Stimulated activated CD4-positive, alpha-beta T cell treated with anti-CD3 and anti-CD28 coated beads, Interleukin-1b, Interleukin-23, amount 100 ng/mL, for 48 hours (primary cell): ENCODE measurements around the gene UCN.
"Not testable (repeated sequence)": the region's sequence is repeated elsewhere in the genome, so short reads cannot be mapped to it uniquely, and the experiment has no call there.

Experiments used
- DNase-seq: peaks from one replicate; pipeline ENCODE4 v3.0.0-alpha.2; 2020

Gene UCN

GRCh38 chr2:27308359-27308881 lies at the start of gene UCN:
Gene UCN (minus strand): TSS chr2:27308445. CDS start chr2:27307895, 550 bp downstream.
- DNase-seq: no peak

- peak; percentile 94 for DNase-seq
Observed at GRCh38 chr2:27356382-27357181, 48.3 kb upstream of the UCN start, which contains the start of gene GTF3C2. Gene GTF3C2 (minus strand): TSS chr2:27356764. CDS start chr2:27343554, 13,210 bp downstream.

DNA sequence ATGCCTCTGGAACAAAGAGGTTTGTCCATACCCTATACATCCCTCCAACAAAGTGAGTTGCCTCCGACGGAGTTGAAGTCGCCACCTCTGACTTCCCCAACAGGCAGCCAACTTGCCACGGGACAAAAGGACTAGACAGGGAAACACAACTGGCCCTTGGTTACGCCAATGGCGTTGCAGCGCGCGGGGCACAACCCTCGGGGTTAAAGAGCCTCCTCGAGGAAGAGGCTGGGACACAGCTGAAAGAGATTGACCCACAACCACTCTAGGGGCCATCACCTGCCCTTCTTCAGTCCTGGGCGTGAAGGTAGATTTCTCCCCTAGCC lies 47.8 kb upstream of the UCN start:
- no peak for DNase-seq

GRCh38 chr2:27354597-27354927 lies 46.3 kb upstream of the UCN start:
- no peak for DNase-seq

DNA sequence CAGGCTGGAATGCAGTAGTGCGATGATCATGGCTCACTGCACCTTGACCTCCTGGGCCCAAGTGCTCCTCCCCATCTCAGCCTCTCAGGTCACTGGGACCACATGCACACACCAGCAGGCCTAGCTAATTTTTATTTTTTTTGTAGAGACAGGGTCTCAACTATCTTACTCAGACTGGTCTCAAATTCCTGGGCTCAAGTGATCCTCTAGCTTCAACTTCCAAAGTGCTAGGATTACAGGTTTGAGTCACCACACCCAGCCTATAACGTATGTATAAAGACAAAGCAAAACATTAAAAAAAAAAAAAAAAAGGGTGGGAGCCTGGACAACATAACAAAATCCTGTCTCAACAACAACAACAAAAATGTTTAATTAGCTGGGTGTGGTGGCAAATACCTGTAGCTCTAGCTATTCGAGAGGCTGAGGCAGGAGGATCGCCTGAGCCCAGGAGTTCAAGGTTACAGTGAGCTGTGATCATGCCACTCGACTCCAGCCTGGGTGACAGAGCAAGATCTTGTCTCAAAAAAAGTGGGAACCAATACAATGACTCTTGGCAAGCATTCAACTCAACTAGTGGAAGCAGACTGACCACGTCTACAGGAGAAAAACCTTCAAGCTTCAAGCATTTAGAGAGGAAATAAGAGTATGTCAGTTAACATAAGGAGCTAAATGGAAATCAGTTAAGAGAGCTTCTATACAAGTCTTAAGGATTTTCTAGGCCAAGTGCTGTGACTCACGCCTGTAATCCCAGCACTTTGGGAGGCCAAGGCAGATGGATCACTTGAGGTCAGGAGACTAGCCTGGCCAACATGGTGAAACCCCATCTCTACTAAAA lies 45.7 kb upstream of the UCN start:
- no peak for DNase-seq

GRCh38 chr2:27353386-27353761 lies 45.1 kb upstream of the UCN start:
- not testable (repeated sequence) for DNase-seq

DNA sequence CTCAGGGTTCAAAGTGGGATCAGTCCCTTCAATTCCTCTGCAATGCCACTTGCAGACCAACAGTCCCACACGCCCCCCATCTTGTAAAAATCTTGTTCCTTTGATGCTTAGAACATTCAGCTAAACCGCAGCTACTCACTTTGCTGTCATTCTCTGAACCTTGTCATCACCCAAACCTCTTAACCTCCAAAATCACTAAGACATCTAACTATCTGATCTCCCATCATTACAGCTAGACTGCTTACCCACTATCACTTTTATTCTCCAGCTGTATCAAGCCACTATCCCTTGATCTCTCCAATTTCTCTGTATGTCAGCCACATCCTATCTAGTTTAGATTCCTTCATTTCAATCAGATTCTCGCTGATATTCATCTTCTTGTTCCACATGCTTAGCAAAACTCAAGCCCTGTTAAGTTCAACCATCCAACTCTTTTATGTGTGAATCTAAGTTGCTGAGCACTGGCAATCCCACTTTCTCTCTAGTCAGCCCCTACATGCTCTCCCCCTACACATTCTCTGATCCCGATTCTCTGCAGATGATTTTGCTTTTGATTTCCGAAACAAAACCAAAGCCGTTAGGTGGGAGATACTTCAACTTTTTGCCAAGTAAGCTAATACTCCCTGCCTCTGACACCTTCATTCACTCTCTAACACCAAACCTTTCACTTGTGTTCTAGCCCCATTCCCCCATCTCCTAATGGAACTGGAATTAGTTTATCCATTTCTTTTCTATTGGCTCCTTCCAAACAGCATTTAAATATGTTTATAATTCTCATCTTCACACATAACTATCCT lies 43.8 kb upstream of the UCN start:
- no peak for DNase-seq

DNA sequence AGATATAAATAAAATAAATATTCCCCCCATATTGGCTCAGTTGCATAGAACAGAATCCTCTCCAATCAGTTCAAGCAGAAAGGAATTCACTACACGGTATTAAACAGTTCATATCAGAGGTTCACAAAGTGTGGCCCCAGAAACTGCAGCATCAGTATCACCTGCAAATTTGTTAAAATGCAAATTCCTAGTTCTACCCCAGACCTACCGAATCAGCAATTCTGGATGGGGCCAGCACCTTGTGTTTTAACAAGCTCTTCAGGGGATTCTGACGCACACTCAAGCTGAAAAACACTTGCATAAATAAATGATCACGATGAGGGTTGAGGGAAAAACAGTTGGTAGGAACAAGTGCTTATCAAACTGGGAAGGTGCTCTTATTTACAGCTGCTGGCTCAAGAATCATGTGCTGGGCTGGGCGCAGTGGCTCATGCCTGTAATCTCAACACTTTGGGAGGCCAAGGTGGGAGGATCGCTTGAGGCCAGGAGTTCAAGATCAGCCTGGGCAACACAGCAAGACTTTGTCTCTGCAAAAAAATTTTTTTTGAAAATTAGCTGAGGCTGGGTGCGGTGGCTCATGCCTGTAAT lies 42.0 kb upstream of the UCN start:
- no peak for DNase-seq

GRCh38 chr2:27347641-27348040 lies 39.4 kb upstream of the UCN start:
- no peak for DNase-seq

DNA sequence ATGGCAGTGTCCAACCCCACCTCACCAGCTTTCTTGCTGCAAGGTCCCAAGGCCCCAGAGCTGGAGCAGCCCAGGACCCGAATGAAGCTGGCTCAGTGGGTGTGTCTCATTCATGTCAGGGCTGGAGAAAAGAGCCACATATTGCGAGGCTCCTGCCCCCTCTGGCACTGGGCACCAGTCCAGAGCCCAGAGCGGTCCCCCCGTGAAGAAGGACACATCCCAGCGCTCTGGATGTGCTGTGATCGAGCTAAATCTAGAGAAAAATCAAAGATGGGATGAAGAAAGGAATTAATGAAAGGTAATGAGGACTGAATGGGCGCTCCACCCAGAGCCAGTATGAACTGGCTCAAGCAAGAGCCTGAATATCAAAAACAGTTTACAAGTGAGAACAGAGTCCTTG lies 27.9 kb upstream of the UCN start:
- DNase-seq: no peak

GRCh38 chr2:27335311-27335710 lies 27.1 kb upstream of the UCN start:
- DNase-seq: no peak

GRCh38 chr2:27324720-27325119 lies 16.5 kb upstream of the UCN start:
- no peak for DNase-seq

GRCh38 chr2:27323596-27324285 lies 15.5 kb upstream of the UCN start:
- no peak for DNase-seq

DNA sequence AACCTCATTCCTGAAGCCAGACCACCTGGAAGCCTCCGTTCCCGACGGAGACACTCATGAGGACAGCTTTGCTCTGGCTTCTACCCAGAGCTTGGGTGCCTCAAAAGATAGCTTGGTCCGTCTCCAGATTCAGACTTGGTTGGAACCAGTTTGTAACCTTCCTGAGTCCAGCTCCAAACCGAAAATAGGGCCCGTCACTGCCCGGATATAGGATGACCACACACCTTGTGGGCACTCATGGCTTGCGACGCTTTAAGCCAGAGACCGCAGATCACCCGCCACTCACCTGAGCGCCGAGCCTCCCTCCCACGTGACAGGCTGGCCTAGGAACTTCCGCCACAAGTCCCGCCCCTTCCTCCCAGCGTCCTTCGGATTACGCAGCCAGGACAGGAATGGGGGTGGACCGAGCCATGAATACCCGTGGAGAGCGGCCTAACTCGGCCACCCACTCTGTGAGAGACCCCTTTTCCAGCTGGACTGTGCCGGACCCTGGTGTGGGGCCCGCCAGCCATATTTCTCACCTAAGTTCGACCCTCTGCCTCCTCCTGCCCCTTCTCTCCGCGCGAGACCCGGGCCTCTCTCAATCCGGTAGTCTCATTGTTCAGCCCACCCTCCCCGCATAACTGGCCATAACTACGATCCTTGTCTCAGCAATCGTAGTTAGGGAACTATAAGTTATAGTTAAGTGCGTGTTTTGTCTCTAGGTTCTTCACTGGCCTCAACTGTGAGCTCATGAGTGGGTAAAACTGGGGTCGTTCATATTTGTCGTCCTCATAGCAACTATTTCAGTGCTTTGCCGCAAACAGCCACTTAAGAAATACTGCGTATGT lies 14.7 kb upstream of the UCN start, which contains the start of gene MPV17:
TSS of gene MPV17 (minus strand) at position 332 of the 830 bp plus-strand sequence. CDS start 580 bp downstream, outside the sequence.
- DNase-seq: peak; percentile 88

DNA sequence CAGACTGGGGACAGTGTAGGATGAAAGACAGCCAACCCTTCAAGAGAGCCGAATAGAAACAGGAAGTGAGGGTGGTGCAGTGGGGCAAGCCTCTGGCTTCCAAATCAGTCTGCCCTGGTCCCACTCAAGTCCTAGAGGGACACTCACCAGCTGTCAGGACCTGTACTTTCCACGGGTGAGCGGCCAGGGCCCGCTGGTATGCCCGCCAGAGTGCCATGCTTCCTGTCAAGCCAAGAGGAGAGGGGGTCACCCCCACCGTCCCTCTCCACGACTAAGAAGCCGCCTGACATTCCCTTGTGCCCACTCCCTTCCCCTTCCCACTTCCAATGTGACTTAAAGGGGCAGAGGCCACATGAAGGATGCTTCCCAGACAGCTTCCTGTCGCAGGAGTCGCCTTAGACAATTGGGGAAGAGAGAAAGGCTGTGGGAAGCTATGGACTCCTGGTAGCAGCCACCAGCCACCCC lies 14.1 kb upstream of the UCN start:
- DNase-seq: no peak

- no peak for DNase-seq
Observed at GRCh38 chr2:27320958-27321543, 12.8 kb upstream of the UCN start.

GRCh38 chr2:27319839-27320238 lies 11.6 kb upstream of the UCN start:
- not testable (repeated sequence) for DNase-seq

GRCh38 chr2:27316655-27317412 lies 8.6 kb upstream of the UCN start:
- DNase-seq: no peak

- DNase-seq: no peak
Observed at GRCh38 chr2:27315122-27315521, 6.9 kb upstream of the UCN start.

- DNase-seq: no peak
Observed at GRCh38 chr2:27314709-27315108, 6.5 kb upstream of the UCN start.
